Stimulated activated CD8-positive, alpha-beta memory T cell treated with anti-CD3 and anti-CD28 coated beads, Interleukin-15, amount 100 ng/mL, for 4 hours (primary cell): ENCODE data around the gene CCPG1.

Experiments
- DNase-seq, 2 donors: peaks; one replicate each; pipeline ENCODE4 v3.0.0-alpha.2; 2020; ENCODE audit warnings: low read depth in 2 of 2

Gene CCPG1

DNA sequence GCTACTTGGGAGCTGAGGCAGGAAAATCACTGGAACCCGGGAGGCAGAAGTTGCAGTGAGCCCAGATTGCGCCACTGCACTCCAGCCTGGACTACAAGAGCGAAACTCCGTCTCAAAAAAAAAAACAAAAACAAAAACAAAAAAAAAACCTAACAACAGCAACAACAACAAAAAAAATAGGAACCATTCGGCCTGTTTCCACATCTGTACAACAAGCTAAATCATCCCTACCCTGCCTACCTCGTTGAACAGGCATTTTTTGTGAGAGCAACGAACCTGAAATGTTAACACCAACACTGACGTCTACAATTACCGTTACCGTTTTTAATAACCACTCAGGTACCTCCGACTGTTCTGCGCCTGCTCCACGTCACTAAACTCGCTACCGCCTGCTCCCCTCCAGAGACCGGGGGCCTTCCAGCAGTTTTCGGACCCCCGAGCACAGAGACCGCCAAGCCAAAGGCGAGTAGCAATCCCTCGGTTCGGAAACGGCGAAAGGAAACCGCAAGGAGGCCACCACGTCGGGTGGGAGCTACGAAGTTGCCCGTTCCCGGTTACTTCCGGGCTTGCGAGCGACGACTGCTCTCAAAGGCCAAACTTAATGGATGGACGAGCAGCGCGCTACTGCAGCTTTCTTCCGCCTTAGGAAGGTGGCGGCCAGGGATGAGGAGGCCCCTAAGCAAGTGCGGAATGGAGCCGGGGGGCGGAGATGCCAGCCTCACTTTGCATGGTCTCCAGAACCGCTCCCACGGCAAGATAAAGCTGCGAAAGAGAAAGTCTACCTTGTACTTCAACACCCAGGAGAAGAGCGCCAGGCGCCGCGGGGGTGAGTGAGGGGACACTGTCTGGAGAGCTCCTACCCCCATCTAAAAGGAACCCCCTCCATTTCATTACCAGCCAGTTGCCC lies 89.3 kb downstream of the CCPG1 start, which contains the start of the genes PIGB and PIGBOS1:
Gene PIGB (plus strand): TSS at position 635 of the 907 bp plus-strand sequence. CDS start 29 bp downstream, at position 664.
Gene PIGBOS1 (minus strand): TSS at position 536 of the 907 bp plus-strand sequence. CDS start 1,331 bp downstream, outside the sequence.
- peak; percentile 55 to 56 for DNase-seq
